Measurements from ENCODE around the gene PIGC.

Gene PIGC

GRCh38 chr1:172400722-172401105 lies 43.2 kb downstream of the PIGC start:
- no peak overlapping the region for H3K4me3 ChIP-seq (ENCODE audit: control insufficient read depth, low read depth, low read length)
- DNase-seq (ENCODE audit: low read depth): no peak
- no peak for TF ChIP-seq CTCF (IDR thresholded peaks at IDR 0.05; ENCODE audit: control insufficient read depth, insufficient read depth, low read depth, low read length, missing control alignments)

- TF ChIP-seq CTCF (IDR thresholded peaks at IDR 0.05; ENCODE audit: control insufficient read depth, insufficient read depth, low read depth, low read length, missing control alignments): no peak
- DNase-seq (ENCODE audit: low read depth): no peak
- H3K4me3 ChIP-seq (ENCODE audit: control insufficient read depth, low read depth, low read length): no peak overlapping the region
Measured at GRCh38 chr1:172399756-172400721, 43.8 kb downstream of the PIGC start.

- TF ChIP-seq CTCF (IDR thresholded peaks at IDR 0.05; ENCODE audit: control insufficient read depth, insufficient read depth, low read depth, low read length, missing control alignments): peak; percentile 40
- DNase-seq (ENCODE audit: low read depth): peak; percentile 97
- no peak overlapping the region for H3K4me3 ChIP-seq (ENCODE audit: control insufficient read depth, low read depth, low read length)
Measured at GRCh38 chr1:172398970-172399755, 44.7 kb downstream of the PIGC start.

GRCh38 chr1:172398193-172398592 lies 45.7 kb downstream of the PIGC start:
- no peak for TF ChIP-seq CTCF (IDR thresholded peaks at IDR 0.05; ENCODE audit: control insufficient read depth, insufficient read depth, low read depth, low read length, missing control alignments)
- no peak for DNase-seq (ENCODE audit: low read depth)
- H3K4me3 ChIP-seq (ENCODE audit: control insufficient read depth, low read depth, low read length): no peak overlapping the region

- H3K4me3 ChIP-seq (ENCODE audit: control insufficient read depth, low read depth, low read length): no peak overlapping the region
- no peak for DNase-seq (ENCODE audit: low read depth)
- TF ChIP-seq CTCF (IDR thresholded peaks at IDR 0.05; ENCODE audit: control insufficient read depth, insufficient read depth, low read depth, low read length, missing control alignments): no peak
Measured at GRCh38 chr1:172397633-172398032, 46.2 kb downstream of the PIGC start.

GRCh38 chr1:172397221-172397620 lies 46.6 kb downstream of the PIGC start:
- H3K4me3 ChIP-seq (ENCODE audit: control insufficient read depth, low read depth, low read length): no peak overlapping the region
- TF ChIP-seq CTCF (IDR thresholded peaks at IDR 0.05; ENCODE audit: control insufficient read depth, insufficient read depth, low read depth, low read length, missing control alignments): no peak
- DNase-seq (ENCODE audit: low read depth): no peak

All from AG09309 (cell line).